ENCODE data around the gene POLA1.
A peak's percentile ranks its signal among the peaks of the same experiment; 100 is the strongest.

Gene POLA1

GRCh38 chrX:24676403-24677024 lies 17.2 kb upstream of the POLA1 start:
- no CpG with 5 or more reads among the region's 5 CpGs for WGBS, 2 donors (ENCODE audit: extremely low coverage in 2 of 2, insufficient read length in 2 of 2, insufficient replicate concordance in 1 of 2)
- H2BK5ac ChIP-seq (ENCODE audit: low read length), result no peak overlapping the region
- H3K4me3 ChIP-seq (ENCODE audit: low read length in 2 of 2), result no peak overlapping the region
- H3K9me3 ChIP-seq (replicated peaks in 1 of 2; ENCODE audit: control insufficient read depth in 2 of 2, insufficient read depth in 1 of 2, low read depth in 1 of 2, low read length in 2 of 2), result no peaks in the 10 kb centered on the region
- H3K79me1 ChIP-seq (ENCODE audit: low read depth, low read length), result peaks cover under 1% of the 10 kb centered on the region
- H3K18ac ChIP-seq (ENCODE audit: low read length), result no peak overlapping the region
- H2BK120ac ChIP-seq (ENCODE audit: low read depth, low read length), result no peak overlapping the region
- no peak overlapping the region for H3K4me2 ChIP-seq (ENCODE audit: insufficient read depth, low read length, poor library complexity, severe bottlenecking)
- no peak overlapping the region for H3K27ac ChIP-seq (replicated peaks; ENCODE audit: low read length)
- H3K27me3 ChIP-seq (ENCODE audit: control insufficient read depth in 3 of 3, insufficient read depth in 3 of 3, low read depth in 1 of 3, low read length in 3 of 3), result no peaks in the 10 kb centered on the region
- peaks cover 0 to 3% of the 10 kb centered on the region in 2 donors for H3K4me1 ChIP-seq (ENCODE audit: control insufficient read depth in 2 of 2, insufficient read depth in 1 of 2, low read depth in 1 of 2, low read length in 2 of 2)
- H3K14ac ChIP-seq (ENCODE audit: low read length), result no peak overlapping the region
- no peak overlapping the region for H3K9ac ChIP-seq (ENCODE audit: low read depth, low read length, poor library complexity)
- H2AFZ ChIP-seq (ENCODE audit: low read length), result peak overlapping the region; percentile 11
- no peaks in the 10 kb centered on the region for H3K36me3 ChIP-seq (replicated peaks in 1 of 2; ENCODE audit: control insufficient read depth in 2 of 2, insufficient read depth in 2 of 2, low read length in 2 of 2)
- H3K23ac ChIP-seq (ENCODE audit: low read depth, low read length, poor library complexity), result no peak overlapping the region
- H2BK12ac ChIP-seq (ENCODE audit: low read length), result no peak overlapping the region
- H3K4ac ChIP-seq (ENCODE audit: low read length), result no peak overlapping the region
- H4K8ac ChIP-seq (ENCODE audit: low read depth, low read length), result no peak overlapping the region
- H2BK15ac ChIP-seq (ENCODE audit: low read length), result no peak overlapping the region
- no peak overlapping the region for H2AK5ac ChIP-seq (ENCODE audit: low read depth, low read length)
- H4K91ac ChIP-seq (ENCODE audit: low read depth, low read length, poor library complexity), result no peak overlapping the region
- DNase-seq (ENCODE audit: low spot score), result no peak

- no peak overlapping the region for H3K4me3 ChIP-seq (ENCODE audit: low read length in 2 of 2)
Observed at GRCh38 chrX:24682739-24683432, 10.8 kb upstream of the POLA1 start.

DNA sequence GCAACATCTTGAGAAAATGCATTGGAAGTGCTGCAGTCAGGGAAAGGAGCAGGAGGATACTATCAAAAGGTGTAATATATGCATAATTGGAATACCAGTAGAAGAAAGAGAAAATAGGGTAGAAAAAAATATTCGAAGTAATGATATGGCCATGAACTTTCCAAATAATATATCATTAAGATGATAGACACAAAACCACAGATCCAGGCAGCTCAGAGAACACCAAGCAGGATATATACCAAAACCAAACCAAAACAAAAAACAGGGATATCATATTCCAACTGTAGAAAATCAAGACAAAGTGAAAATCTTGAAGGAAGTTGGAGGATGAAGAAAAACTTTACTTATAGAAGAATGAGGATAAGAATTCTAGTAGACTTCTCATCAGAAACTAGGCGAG lies 9.7 kb upstream of the POLA1 start:
- Histone ChIP-seq H3K14ac (ENCODE audit: low read length) (no peak overlapping the region), H3K9ac (ENCODE audit: low read depth, low read length, poor library complexity) (no peak overlapping the region), H2BK12ac (ENCODE audit: low read length) (no peak overlapping the region), H4K91ac (ENCODE audit: low read depth, low read length, poor library complexity) (no peak overlapping the region), H3K79me1 (ENCODE audit: low read depth, low read length) (no peaks in the 10 kb centered on the region), H2AFZ (ENCODE audit: low read length) (no peak overlapping the region), H3K18ac (ENCODE audit: low read length) (no peak overlapping the region), H3K4me3 (ENCODE audit: low read length in 2 of 2) (no peak overlapping the region), H3K9me3 (replicated peaks in 1 of 2; ENCODE audit: control insufficient read depth in 2 of 2, insufficient read depth in 1 of 2, low read depth in 1 of 2, low read length in 2 of 2) (no peaks in the 10 kb centered on the region), H3K4me2 (ENCODE audit: insufficient read depth, low read length, poor library complexity, severe bottlenecking) (no peak overlapping the region), H4K8ac (ENCODE audit: low read depth, low read length) (no peak overlapping the region), H2AK5ac (ENCODE audit: low read depth, low read length) (no peak overlapping the region), H2BK15ac (ENCODE audit: low read length) (no peak overlapping the region), H3K36me3 (replicated peaks in 1 of 2; ENCODE audit: control insufficient read depth in 2 of 2, insufficient read depth in 2 of 2, low read length in 2 of 2) (no peaks in the 10 kb centered on the region), H2BK120ac (ENCODE audit: low read depth, low read length) (no peak overlapping the region), H3K4me1 (ENCODE audit: control insufficient read depth in 2 of 2, insufficient read depth in 1 of 2, low read depth in 1 of 2, low read length in 2 of 2) (no peaks in the 10 kb centered on the region), H3K4ac (ENCODE audit: low read length) (no peak overlapping the region), H3K27ac (replicated peaks; ENCODE audit: low read length) (no peak overlapping the region), H3K23ac (ENCODE audit: low read depth, low read length, poor library complexity) (no peak overlapping the region), H3K27me3 (ENCODE audit: control insufficient read depth in 3 of 3, insufficient read depth in 3 of 3, low read depth in 1 of 3, low read length in 3 of 3) (no peaks in the 10 kb centered on the region), H2BK5ac (ENCODE audit: low read length) (no peak overlapping the region)
- no CpG with 5 or more reads among the region's 2 CpGs for WGBS, 2 donors (ENCODE audit: extremely low coverage in 2 of 2, insufficient read length in 2 of 2, insufficient replicate concordance in 1 of 2)
- no peak for DNase-seq (ENCODE audit: low spot score)

More at GRCh38 chrX:24682739-24683432, 10.8 kb upstream of the POLA1 start:
- Histone ChIP-seq H2AFZ (ENCODE audit: low read length) (no peak overlapping the region), H3K27me3 (ENCODE audit: control insufficient read depth in 3 of 3, insufficient read depth in 3 of 3, low read depth in 1 of 3, low read length in 3 of 3) (no peaks in the 10 kb centered on the region), H4K91ac (ENCODE audit: low read depth, low read length, poor library complexity) (no peak overlapping the region), H3K14ac (ENCODE audit: low read length) (no peak overlapping the region), H3K27ac (replicated peaks; ENCODE audit: low read length) (no peak overlapping the region), H3K9me3 (replicated peaks in 1 of 2; ENCODE audit: control insufficient read depth in 2 of 2, insufficient read depth in 1 of 2, low read depth in 1 of 2, low read length in 2 of 2) (no peaks in the 10 kb centered on the region), H3K23ac (ENCODE audit: low read depth, low read length, poor library complexity) (no peak overlapping the region), H3K4ac (ENCODE audit: low read length) (no peak overlapping the region), H3K4me1 (ENCODE audit: control insufficient read depth in 2 of 2, insufficient read depth in 1 of 2, low read depth in 1 of 2, low read length in 2 of 2) (no peaks in the 10 kb centered on the region), H3K4me2 (ENCODE audit: insufficient read depth, low read length, poor library complexity, severe bottlenecking) (no peak overlapping the region), H2BK5ac (ENCODE audit: low read length) (no peak overlapping the region), H3K36me3 (replicated peaks in 1 of 2; ENCODE audit: control insufficient read depth in 2 of 2, insufficient read depth in 2 of 2, low read length in 2 of 2) (no peaks in the 10 kb centered on the region), H3K18ac (ENCODE audit: low read length) (no peak overlapping the region), H3K9ac (ENCODE audit: low read depth, low read length, poor library complexity) (no peak overlapping the region), H2BK12ac (ENCODE audit: low read length) (no peak overlapping the region), H3K79me1 (ENCODE audit: low read depth, low read length) (no peaks in the 10 kb centered on the region), H4K8ac (ENCODE audit: low read depth, low read length) (no peak overlapping the region), H2BK120ac (ENCODE audit: low read depth, low read length) (no peak overlapping the region), H2BK15ac (ENCODE audit: low read length) (no peak overlapping the region), H2AK5ac (ENCODE audit: low read depth, low read length) (no peak overlapping the region)
- DNase-seq (ENCODE audit: low spot score), result no peak
- WGBS, 2 donors (ENCODE audit: extremely low coverage in 2 of 2, insufficient read length in 2 of 2, insufficient replicate concordance in 1 of 2), result no CpG with 5 or more reads among the region's 7 CpGs

- Histone ChIP-seq H2BK120ac (ENCODE audit: low read depth, low read length) (no peak overlapping the region), H3K79me1 (ENCODE audit: low read depth, low read length) (no peaks in the 10 kb centered on the region), H3K36me3 (replicated peaks in 1 of 2; ENCODE audit: control insufficient read depth in 2 of 2, insufficient read depth in 2 of 2, low read length in 2 of 2) (peaks cover 3 to 17% of the 10 kb centered on the region in 2 donors), H3K23ac (ENCODE audit: low read depth, low read length, poor library complexity) (no peak overlapping the region), H3K4me3 (ENCODE audit: low read length in 2 of 2) (no peak overlapping the region), H3K9me3 (replicated peaks in 1 of 2; ENCODE audit: control insufficient read depth in 2 of 2, insufficient read depth in 1 of 2, low read depth in 1 of 2, low read length in 2 of 2) (no peaks in the 10 kb centered on the region), H2BK12ac (ENCODE audit: low read length) (no peak overlapping the region), H2BK15ac (ENCODE audit: low read length) (no peak overlapping the region), H3K4ac (ENCODE audit: low read length) (no peak overlapping the region), H4K91ac (ENCODE audit: low read depth, low read length, poor library complexity) (no peak overlapping the region), H3K14ac (ENCODE audit: low read length) (no peak overlapping the region), H2AK5ac (ENCODE audit: low read depth, low read length) (no peak overlapping the region), H4K8ac (ENCODE audit: low read depth, low read length) (no peak overlapping the region), H3K4me2 (ENCODE audit: insufficient read depth, low read length, poor library complexity, severe bottlenecking) (no peak overlapping the region), H2BK5ac (ENCODE audit: low read length) (no peak overlapping the region), H3K27ac (replicated peaks; ENCODE audit: low read length) (no peak overlapping the region), H3K18ac (ENCODE audit: low read length) (no peak overlapping the region), H3K9ac (ENCODE audit: low read depth, low read length, poor library complexity) (no peak overlapping the region), H3K4me1 (ENCODE audit: control insufficient read depth in 2 of 2, insufficient read depth in 1 of 2, low read depth in 1 of 2, low read length in 2 of 2) (peaks cover 0 to 9% of the 10 kb centered on the region in 2 donors), H2AFZ (ENCODE audit: low read length) (peak overlapping the region; percentile 57), H3K27me3 (ENCODE audit: control insufficient read depth in 3 of 3, insufficient read depth in 3 of 3, low read depth in 1 of 3, low read length in 3 of 3) (no peaks in the 10 kb centered on the region)
- DNase-seq (ENCODE audit: low spot score), result no peak
- no CpG with 5 or more reads among the region's 4 CpGs for WGBS, 2 donors (ENCODE audit: extremely low coverage in 2 of 2, insufficient read length in 2 of 2, insufficient replicate concordance in 1 of 2)
Observed at GRCh38 chrX:24692305-24692704, 1.4 kb upstream of the POLA1 start.

All from neuronal stem cell (in vitro differentiated cells).